Pulmonary artery endothelial cell (primary cell): ENCODE measurements around the gene MAML1. TPM values are rescaled to one million over a fixed set of nuclear protein-coding genes. Genes with fewer than 3 reads are reported as not detected.
"Not testable (repeated sequence)": the region's sequence is repeated elsewhere in the genome, so short reads cannot be mapped to it uniquely, and the experiment has no call there.

Experiments used
- DNase-seq: peaks from one replicate; pipeline ENCODE4 v3.0.0-alpha.2; 2011; ENCODE audit warnings: low read depth, low spot score
- total RNA-seq: library from RNA; depleted of rRNA; stranded (reverse); fragments of >200 nt; gene quantifications from 2 replicates; pipeline ENCODE4 v1.2.3, GENCODE V29; 2014

Gene MAML1
- total RNA-seq, 1 donor from 2014 or later: 7.3 TPM

DNA sequence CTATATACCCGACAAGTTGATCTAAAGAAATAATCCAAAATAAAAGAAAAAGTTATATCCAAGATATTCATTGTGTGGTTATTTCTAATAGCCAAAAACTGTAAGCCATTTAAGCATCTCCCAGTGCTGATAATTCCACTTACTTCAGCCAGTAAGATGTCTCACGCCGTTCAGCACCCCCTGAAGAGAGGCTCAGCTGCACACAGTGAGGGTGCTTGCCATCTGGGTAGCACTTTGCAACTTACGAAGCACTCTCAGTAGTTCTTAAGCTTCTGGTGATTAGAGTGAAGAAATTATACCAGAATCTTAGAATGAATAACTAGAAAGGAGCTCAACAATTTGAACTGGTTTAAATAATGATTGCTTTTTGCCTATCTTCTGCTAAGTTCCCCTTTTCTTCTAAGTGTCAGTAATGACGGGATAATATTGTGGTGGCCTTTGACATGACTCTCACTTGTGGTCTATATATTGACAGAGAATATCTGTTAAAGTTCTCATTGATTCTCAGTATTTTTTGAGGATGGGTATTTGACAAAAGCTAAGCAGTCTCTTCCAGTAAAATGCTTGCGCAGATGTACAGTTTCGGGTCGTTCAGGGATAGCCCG is 35.0 kb downstream of the MAML1 start:
- DNase-seq: no peak

DNA sequence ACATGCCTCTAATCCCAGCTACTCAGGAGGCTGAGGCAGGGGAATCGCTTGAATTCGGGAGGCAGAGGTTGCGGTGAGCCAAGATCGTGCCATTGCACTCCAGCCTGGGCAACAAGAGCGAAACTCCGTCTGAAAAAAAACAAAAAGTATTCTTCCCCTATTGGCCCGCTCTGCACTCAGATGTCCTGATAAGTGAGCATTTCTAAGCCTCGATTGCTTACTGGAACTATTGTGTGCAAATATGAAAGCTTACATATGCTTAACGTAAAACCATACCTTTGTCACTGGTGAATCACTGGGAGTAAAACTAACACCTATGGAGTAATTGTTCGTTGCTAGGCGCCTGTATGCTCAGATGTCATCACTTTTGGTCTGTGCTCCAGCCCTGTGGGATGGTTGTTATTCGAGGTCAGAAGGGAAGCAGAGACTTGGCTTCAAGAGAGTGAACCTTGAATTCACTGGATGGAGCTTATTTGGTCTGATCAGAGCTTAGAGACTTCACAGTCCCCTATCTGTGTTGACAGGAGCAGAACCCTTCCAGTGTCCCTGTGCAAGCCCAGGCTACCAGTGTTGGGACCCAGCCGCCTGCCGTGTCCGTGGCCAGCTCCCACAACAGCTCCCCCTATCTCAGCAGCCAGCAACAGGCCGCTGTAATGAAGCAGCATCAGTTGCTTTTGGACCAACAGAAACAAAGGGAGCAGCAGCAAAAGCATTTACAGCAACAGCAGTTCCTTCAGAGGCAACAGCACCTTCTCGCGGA is 35.9 kb downstream of the MAML1 start:
- no peak for DNase-seq

DNA sequence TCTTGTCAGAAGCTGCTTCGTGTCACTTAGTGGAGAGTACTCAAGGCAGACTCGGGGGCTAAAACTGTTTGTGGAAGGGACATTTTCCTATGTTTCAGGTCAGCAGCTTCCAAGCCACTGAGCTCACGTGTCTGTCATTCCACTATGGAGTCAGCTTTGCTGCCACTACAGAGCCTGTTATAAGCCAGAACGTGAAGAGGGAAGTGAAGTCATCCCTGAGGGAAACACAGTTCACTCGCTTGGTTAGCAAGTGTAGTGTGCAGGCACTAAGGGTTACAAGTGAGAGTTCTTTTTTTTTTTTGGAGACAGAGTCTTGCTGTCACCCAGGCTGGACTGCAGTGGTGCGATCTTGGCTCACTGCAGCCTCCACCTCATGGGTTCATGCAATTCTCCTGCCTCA is 36.6 kb downstream of the MAML1 start:
- DNase-seq: no peak

DNA sequence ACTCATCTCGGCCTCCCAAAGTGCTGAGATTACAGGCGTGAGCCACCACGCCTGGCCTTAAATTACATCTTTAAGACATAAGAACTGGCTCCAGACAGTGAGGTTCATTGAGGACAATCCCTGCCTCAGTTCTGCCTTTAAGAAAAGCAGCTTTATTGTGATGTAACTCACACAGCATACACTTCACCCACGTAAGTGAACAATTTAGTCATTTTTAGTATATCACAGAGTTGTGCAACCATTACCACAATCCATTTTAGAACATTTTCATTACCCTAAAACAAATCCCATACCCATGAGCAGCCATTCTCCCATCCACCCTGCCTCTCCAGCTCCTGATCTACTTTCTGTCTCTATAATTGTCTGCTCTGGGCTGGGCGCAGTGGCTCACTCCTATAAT is 37.2 kb downstream of the MAML1 start:
- no peak for DNase-seq

DNA sequence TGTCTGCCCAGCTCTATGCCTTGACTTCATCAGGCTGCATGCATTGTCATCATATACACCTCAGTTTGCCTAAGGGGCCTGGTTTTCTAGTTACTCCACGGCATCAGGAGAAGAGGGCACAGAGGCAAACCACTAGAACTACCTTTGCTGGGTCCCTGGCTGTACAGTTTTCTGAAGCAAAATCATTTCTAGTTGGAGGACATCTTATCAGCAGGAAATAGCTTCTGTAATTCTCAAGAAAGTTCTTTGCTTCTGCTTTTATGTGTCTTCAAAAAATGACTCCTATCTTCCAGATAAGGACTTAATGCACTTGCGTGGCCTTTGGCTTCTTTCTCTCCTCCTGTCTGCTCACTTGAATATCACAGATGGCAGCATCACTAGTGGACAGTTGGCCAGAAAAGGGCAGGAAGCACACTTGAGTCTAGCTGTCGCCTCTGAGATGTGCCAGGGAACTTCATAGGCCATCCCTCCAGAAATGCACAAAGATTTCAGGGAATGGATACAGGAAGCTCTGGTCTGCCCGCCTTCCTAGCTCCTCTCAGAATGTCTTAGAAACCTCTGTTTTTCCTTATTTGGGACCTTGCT is 38.8 kb downstream of the MAML1 start:
- DNase-seq: no peak

DNA sequence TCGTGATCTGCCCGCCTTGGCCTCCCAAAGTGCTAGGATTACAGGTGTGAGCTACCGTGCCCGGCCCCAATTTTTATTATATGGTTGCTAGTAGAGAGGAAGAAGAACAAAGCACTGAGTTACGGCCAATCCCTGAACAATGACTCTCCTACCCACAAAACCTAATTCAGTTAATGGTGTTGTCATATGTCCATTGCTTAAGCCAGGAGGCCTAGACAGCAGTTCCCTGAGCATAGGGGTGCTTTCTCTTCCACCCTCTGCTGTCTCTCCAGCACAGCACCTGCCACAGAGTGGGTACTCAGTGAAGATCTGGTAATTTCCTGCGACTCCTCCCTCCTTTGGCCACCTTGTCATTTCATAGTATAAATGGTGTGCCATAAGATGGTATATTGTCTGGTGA is 39.7 kb downstream of the MAML1 start:
- no peak for DNase-seq

DNA sequence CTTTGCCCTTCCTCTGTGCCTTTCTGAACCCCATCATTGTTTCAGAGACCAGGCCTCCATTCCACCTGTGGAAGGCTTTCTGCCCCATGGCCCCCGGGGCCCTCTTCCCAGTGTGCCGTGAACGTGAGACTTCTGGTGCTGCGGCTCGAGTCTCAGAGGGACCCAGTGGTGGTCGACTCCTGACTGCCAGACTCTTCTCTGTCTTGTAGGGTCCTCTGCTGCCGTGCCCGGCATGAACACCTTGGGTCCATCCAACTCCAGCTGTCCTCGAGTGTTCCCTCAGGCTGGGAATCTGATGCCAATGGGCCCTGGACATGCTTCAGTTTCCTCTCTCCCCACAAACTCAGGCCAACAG is 41.0 kb downstream of the MAML1 start:
- DNase-seq: no peak

DNA sequence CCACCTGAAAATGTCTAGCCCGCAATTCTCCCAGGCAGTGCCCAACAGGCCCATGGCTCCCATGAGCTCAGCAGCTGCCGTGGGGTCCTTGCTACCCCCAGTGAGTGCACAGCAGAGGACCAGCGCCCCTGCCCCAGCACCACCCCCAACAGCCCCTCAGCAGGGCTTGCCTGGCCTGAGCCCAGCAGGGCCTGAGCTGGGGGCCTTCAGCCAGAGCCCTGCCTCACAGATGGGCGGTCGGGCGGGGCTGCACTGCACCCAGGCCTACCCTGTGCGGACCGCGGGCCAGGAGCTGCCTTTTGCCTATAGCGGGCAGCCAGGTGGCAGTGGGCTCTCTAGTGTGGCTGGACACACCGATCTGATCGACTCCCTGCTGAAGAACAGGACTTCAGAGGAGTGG is 41.8 kb downstream of the MAML1 start:
- no peak for DNase-seq

DNA sequence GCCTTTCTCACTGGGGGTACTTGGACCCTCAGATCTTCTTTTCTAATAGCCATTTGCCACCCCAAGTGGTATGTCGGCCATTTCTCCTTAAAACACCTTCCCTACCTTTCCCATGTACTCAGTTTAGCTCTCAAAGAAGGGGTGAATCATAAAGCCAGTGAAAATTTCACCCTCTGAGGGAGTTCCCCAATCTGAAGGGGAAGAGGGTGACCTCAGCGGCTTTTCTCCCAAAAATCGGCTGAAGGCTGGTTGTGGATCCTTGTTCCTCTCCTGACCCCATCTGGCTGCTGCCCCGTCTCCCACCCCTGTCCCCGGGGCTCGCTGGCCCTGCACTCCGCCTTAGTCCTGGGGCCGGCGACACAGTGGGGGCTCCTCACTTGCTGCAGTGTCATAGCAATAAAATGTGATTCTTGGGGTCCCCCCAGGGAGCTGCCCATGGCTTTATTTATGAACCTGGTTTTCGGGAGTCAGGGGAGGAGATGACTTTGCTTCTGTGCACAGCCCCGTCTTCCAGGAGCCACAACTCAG is 43.9 kb downstream of the MAML1 start:
- DNase-seq: no peak

DNA sequence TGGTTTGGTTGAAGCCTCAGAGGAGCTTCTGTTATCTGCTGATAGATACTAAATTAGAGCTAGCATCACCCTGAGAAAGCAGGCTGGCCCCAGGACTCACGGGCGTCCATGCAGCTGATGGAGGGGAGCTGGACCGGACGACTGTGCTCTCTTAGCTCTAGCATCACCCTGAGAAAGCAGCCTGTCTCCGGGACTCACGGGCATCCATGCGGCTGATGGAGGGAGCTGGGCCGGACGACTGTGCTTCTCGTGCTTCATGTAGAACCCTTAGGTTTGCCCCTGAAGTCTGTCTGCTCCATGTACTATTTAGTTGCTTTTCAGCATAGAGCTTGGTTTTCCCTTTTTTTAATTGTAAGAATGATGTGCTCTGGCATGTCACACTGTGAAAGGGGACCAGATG is 44.8 kb downstream of the MAML1 start:
- DNase-seq: no peak

DNA sequence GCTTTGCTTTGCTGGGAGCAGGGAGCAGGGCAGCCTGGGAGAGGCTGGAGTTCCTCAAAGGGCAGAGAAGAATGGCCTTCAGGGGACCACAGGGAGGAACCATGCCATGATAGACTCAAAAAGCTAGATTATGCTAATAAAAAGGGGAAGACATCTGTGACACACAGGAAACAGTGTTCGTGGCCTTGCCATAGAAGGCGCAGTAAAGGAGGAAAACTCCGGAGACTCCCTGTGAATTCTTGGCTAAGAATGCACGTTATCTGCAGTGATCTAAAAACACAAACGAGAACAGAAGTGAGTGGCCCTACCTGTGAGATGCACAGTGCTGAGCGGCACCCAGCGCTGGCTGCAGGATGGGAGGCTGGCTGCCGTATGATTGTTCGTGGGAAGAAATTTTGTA is 45.3 kb downstream of the MAML1 start:
- DNase-seq: no peak

DNA sequence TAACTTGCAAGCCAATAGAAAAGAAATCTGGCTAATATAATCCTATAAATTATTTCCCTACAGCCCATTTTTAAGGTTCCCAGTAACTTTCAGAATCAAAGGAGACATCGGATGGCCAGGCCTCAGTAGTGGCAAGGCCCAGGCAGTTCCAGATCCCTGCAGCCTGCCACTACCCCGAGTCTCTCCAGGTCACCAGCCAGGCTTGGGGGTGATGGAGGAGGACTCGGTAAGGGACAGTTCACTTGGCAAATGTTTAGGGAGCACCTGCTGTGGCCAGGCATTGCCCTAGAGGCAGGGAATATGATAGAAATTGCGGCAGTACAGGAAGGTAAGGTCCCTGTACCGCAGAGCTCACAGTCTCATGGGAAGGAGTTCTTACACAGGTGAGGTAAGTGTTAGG is 46.0 kb downstream of the MAML1 start:
- DNase-seq: no peak

DNA sequence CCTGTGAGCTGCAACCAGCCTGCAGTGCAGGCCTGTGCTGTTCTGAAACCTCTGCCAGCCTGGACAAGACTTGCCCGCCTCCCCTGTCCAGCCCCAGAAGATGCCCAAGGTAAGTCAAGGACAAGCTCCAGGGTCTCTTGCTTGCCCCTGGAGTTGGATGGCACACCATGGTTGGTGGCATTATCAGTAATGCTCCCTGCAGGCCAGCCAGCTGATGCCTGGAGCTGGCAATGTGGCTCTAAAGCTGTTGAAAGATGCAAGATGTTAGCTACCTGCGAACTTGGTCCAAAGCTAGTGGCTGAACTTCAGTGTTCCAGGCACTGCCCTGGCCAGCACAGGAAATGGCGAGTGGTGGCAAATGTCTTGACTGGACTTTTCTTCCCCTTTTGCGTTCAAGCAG is 47.2 kb downstream of the MAML1 start:
- DNase-seq: no peak

DNA sequence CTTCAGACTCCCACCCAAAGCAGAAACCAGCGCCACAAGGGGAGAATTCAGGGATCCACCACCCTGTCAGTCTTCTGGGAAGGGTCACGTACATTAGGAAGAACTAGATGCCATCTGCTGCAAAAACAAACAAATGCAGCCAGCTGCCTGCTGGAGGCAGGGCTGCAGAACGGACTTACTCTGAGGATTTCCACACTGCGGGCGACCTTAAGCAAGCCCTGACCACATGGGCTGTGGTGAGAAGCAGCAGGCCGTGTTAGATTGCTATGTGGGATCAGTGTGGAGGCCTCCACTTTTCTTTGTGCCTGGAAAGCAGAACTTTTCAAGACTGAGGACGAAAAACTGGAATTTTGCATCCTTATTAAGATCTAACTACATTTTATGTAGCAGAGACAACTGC is 47.7 kb downstream of the MAML1 start:
- DNase-seq: no peak

DNA sequence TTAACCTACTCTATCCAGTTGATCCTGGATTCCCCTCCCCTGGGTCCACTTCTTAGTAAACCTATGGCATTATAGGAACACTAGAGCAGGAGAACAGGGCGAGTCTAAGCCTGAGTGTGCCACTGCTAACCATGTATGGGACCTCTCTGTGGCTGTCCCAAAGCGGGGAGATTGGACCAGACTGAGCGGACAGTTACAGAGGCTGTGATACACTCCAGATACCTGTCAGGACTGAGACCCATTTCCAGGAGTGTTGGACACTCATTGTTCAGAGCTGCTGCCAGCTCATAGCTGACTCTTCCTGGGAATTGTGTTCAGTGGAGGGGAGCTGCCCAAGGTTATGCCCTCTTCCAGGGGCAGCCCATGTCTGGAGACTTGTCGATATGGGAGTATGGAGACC is 49.2 kb downstream of the MAML1 start:
- DNase-seq: no peak

DNA sequence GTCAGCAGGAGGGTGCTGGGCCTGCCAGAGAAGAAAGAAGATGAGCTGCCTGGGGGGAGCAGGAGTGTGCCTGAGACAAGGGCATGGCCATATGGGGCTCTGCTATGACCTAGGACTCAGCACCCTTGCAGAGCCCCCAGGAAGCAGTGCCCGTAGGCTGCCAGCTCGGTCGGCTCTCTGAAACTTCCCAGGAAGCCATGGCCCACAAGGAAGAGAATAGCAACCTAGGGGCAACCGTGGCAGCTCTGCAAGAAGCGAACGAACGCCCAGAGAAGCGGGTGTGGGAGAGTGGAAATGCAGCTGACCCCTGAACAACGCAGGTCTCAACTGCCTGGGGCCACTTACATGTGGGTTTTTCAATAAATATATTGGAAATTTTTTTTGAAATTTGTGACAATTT is 50.5 kb downstream of the MAML1 start:
- no peak for DNase-seq

DNA sequence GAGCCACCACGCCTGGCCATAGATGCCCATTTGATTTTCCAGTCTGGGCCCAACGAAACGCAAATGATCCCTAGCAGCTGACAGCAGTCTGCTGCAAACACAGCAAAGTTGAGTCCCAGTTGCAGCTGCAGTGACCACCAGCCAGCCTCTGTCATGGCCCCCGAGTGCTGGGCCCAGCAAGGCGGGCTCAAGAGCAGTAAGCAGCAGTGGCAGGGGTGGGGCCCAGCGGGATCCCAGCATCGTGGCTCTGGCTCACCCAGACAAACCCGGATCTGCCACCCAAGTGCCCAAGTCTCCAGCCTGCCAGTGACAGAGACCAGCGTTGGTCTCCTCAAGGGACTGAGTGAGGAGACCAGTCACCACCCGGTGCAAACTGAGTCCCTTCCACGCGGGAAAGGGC is 54.2 kb downstream of the MAML1 start:
- no peak for DNase-seq

DNA sequence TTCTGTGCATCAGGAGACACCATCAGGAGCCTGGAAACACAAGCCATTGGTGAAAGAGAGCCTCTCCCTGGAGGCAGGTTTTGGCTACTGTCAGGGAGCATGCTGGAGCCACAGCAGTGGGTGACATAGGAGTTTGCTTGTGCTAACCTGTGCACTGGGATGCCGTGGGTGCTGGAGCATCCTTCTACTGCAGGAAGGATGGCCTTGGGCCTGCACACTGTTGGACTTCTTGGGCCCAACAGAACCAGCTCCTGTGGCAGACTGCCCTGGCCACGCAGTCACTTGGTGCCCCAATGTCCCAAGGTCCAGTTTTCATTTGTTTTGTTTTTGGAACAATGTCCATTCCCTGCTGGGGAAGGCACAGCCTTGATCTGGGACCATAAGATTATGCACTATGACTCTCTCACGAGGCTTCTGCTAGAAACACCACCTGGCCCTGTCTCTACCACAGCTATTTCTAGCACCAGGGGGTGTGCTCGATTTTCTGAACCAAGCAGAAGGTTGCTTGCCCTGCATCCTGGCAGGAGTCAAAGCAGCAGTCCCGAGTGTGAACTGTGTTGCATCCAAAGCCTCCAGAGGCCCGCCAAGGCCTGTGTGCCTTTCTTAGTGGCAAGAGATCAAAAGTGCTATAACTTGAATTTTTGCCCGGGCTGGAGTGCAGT is 55.7 kb downstream of the MAML1 start:
- DNase-seq: no peak

DNA sequence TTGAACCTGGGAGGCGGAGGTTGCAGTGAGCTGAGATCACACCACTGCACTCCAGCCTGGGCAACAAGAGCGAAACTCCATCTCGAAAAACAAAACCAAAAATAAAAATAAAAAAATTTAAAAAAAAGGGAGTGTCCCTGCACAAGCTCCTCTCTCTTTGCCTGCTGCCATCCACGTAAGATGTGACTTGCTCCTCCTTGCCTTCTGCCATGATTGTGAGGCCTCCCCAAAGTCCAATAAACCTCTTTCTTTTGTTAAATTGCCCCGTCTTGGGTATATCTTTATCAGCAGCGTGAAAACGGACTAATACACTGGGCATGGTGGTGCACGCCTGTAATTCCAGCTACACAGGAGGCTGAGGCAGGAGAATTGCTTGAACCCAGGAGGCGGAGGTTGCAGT is 56.7 kb downstream of the MAML1 start:
- not testable (repeated sequence) for DNase-seq

DNA sequence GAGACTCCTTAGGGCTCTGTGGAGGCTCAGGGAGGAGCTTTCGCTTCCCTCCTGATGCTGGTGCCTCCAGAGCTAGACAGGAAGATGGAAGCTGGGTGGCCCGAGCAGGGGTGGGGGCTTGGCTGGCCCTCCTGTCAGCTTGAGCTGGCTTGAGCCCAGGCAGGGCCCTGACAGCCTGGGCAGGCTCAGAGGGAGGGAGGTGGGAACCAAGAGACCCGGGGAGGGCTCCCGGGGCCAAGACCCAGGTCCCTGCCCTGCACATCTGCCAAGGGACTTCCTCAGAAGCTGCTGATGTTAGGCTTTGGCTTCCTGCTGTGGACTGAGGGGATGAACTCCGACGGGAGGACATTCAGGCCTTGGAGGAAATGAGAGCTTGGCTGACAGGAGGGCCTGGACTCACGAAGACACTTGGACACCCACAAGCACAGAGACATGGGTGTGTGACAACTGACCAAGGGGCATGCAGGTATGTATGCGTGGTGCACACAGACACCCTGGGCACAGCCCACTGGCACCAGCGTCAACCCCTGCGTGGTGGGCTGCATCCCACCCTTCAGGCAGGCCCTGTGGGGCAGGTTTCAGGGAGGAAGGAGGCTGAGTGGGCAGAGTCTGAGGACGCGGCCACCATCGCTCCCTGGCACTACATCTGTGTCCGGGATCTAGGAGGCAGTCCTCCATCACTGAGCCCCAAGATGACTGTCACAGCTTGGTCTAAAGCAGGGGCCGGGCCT is 59.4 kb downstream of the MAML1 start:
- no peak for DNase-seq

DNA sequence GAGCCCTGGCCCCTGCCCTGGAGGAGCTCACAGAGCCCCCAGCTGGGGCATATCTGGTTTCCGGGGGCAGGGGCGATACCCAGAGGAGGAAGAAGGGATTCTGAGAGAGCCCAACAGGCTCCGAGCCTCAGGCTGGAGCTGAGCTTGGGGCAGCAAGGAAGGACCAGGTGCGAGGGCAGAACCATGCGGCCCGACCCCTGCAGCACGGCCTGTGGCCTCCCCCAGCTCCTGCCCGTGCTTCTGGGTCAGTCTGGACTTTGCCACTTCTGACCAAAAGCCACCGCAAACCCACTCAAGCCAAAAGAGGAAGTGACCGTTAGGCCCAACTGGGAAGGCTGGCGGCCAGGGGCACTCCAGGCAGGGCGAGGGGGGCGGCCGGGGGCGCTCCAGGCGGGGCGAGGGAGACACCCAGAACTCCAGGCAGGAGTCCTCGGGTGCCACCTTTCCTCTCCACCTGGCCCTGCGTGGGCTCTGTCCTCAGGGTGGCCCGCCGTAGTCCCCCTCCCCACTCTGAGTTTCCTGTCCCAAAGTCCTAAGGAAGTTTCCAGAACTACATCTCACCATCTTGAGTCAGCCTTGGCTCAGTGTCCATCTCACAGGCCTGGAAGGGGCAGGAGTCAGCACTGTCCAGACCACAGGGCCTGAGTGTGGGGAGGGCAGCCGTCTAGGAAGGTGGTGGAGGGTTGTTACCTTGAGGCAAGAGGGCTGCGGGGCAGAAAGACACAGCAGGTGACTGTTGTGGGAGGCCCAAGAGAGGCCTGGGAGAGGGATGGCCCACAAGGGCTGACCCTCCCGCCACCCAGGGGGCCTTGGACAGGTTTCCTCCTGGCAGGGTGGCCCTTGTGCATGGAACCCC is 60.2 kb downstream of the MAML1 start:
- DNase-seq: no peak
